ENCODE measurements around the gene CD44.

GRCh38 chr11:35165030-35165422 is 26.1 kb downstream of the CD44 start:
- TF ChIP-seq CTCF (conservative IDR thresholded peaks at IDR 0.05 in 1 of 2, IDR thresholded peaks at IDR 0.05 in 1 of 2; ENCODE audit: extremely low read depth in 1 of 2, insufficient read depth in 1 of 2, low read depth in 1 of 2, low read length in 2 of 2) = no peak
- TF ChIP-seq EZH2 (IDR thresholded peaks at IDR 0.05; ENCODE audit: borderline replicate concordance, low read length) = no peak
